Activated T-cell treated with anti-CD3 and anti-CD28 coated beads, Interleukin-2, amount 50 U/mL, for 72 hours (primary cell): ENCODE data around the gene PXYLP1. TPM values are rescaled to one million over a fixed set of nuclear protein-coding genes. Genes with fewer than 3 reads are reported as not detected.

ENCODE experiments used
- ATAC-seq, 2 donors: fragments of 150-1000 bp; cut with Tn5 transposase; replicated peaks in 1 of 2; 2 replicates each; pipeline ENCODE4 v1.10.0; 2021; ENCODE audit warnings: moderate library complexity in 2 of 2, mild to moderate bottlenecking in 1 of 2
- DNase-seq, 2 donors: peaks; one replicate each; pipeline ENCODE4 v3.0.0; 2021 to 2022; ENCODE audit warnings: mixed read lengths in 1 of 2
- H3K27ac Mint-ChIP-seq: one replicate; pipeline ENCODE4 v1.8.0; 2022; ENCODE audit warnings: mild to moderate bottlenecking, moderate library complexity, mixed read lengths
- H3K27me3 Mint-ChIP-seq: one replicate; pipeline ENCODE4 v1.8.0; 2022; ENCODE audit warnings: low read depth, mixed read lengths
- H3K36me3 Mint-ChIP-seq, 2 donors: one replicate each; pipeline ENCODE4 v1.8.0; 2022; ENCODE audit warnings: mixed read lengths in 2 of 2, mild to moderate bottlenecking in 1 of 2; ENCODE audit not compliant: insufficient read depth in 2 of 2
- H3K4me1 Mint-ChIP-seq: one replicate; pipeline ENCODE4 v1.8.0; 2022; ENCODE audit warnings: low read depth, mixed read lengths
- H3K4me3 Mint-ChIP-seq, 2 donors: one replicate each; pipeline ENCODE4 v1.8.0; 2022; ENCODE audit warnings: mild to moderate bottlenecking in 2 of 2, mixed read lengths in 2 of 2, moderate library complexity in 2 of 2
- H3K9me3 Mint-ChIP-seq, 2 donors: one replicate each; pipeline ENCODE4 v1.8.0; 2022; ENCODE audit warnings: mixed read lengths in 2 of 2
- total RNA-seq, 2 donors: library from RNA; stranded (reverse); gene quantifications; one replicate each; pipeline ENCODE4 v1.2.3, GENCODE V29; 2022

The PXYLP1 gene
- total RNA-seq, 2 donors from 2014 or later = 13.2 to 14.3 TPM

DNA sequence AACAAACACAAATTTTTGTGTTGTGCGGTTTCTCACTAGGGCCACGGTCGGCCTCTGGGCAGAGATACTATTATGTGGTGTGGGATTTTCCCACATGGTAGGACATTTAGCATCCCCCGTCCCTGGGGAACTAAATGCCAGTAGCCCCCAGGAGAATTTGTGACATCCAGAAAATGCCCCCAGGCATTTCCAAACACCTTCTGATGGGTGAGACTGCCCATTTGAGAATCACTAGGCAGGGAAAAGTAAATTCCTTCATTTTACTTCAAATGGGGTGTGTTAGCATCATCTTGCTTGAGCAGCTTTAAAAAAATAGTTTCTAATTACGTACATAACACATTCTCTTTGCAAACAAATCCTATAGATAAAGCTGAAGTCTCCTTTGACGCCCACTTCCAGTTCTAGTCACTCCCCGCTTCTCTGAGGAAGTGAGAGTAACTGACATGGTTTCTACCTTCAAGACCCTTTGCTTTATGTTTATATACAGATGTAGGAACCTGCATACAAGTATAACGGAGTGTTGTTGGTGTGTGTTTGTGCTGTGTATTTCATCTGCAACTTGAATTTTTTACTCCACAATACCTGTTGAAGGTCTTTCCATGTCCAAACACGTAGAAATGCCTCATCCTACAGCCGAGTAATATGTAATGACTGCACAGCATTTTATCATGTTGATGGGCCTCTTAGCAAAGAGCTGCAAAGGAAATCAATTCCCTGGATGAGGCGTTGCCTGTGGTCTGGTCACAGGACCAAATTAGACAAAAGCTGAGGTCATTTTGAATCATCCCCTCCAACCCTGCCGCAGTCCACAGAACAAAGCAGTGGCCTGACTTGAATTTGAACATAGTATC, 105.3 kb downstream of the PXYLP1 start:
- no peak for DNase-seq
- Mint-ChIP-seq H3K4me3 (no peak overlapping the region), H3K36me3 (no peaks in the 10 kb centered on the region), H3K27me3 (no peaks in the 10 kb centered on the region), H3K9me3 (peaks cover 0 to 2% of the 10 kb centered on the region in 2 donors), H3K27ac (no peak overlapping the region), H3K4me1 (no peaks in the 10 kb centered on the region)
- no peak for ATAC-seq

DNA sequence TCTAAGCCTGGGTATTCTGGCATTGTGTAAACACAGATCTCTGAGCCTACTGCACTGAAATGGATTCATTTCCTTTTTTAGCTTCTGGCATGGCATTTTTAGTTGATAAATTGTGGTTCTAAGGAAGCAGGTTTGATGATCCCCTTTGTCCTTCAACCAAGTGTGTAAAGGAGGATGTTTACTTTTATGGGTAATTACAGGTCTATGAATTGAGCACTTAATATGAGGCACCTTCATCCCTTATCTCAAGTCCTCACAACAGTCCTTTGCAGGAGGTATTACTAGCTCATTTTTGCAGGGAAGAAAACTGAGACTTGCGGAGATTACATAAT, 105.9 kb downstream of the PXYLP1 start:
- Mint-ChIP-seq H3K27ac (no peak overlapping the region), H3K4me1 (no peaks in the 10 kb centered on the region), H3K9me3 (peaks cover 0 to 2% of the 10 kb centered on the region in 2 donors), H3K27me3 (no peaks in the 10 kb centered on the region), H3K4me3 (no peak overlapping the region), H3K36me3 (no peaks in the 10 kb centered on the region)
- ATAC-seq (no peak), DNase-seq (no peak)

DNA sequence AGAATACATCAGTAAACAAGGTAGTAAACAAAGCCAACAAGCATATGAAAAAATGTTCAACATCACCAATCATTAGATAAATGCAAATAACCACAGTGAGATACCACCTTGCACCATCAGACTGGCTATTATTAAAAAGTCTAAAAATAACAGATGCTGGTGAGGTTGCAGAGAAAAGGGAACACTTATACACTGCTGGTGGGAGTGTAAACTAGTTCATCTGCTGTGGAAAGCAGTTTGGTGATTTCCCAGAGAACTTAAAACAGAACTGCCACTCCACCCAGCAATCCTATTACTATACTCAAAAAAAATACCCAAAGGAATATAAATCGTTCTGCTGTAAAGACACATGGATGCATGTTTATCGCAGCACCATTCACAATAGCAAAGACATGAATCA, 106.4 kb downstream of the PXYLP1 start:
- H3K27ac Mint-ChIP-seq = no peak overlapping the region
- no peak for DNase-seq
- H3K36me3 Mint-ChIP-seq = no peaks in the 10 kb centered on the region
- H3K9me3 Mint-ChIP-seq = peaks cover 0 to 2% of the 10 kb centered on the region in 2 donors
- peaks cover 4% of the 10 kb centered on the region for H3K27me3 Mint-ChIP-seq
- no peak for ATAC-seq
- no peak overlapping the region for H3K4me3 Mint-ChIP-seq
- H3K4me1 Mint-ChIP-seq = no peaks in the 10 kb centered on the region

DNA sequence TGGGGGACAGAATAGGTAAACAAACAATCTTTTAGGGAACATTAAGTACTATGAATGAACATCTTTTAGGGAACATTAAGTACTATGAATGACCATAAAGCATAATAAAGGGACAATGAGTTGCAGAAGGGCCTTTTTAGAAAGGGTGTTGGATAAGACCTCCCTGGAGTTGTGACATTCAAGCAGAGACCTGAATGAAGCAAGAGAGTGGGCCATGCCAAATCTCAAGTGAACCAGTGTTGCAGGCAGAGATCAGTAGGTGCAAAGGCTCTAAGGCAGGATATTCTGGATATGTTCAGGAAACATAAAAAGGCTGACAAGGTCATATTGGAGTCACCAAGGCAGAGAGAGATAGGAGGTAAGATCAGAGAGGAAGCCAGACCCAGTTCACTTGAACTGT, 107.3 kb downstream of the PXYLP1 start:
- DNase-seq = no peak
- Mint-ChIP-seq H3K4me1 (no peaks in the 10 kb centered on the region), H3K27ac (no peak overlapping the region), H3K27me3 (peaks cover 4% of the 10 kb centered on the region), H3K36me3 (no peaks in the 10 kb centered on the region), H3K9me3 (peaks cover 0 to 2% of the 10 kb centered on the region in 2 donors), H3K4me3 (no peak overlapping the region)
- no peak for ATAC-seq

DNA sequence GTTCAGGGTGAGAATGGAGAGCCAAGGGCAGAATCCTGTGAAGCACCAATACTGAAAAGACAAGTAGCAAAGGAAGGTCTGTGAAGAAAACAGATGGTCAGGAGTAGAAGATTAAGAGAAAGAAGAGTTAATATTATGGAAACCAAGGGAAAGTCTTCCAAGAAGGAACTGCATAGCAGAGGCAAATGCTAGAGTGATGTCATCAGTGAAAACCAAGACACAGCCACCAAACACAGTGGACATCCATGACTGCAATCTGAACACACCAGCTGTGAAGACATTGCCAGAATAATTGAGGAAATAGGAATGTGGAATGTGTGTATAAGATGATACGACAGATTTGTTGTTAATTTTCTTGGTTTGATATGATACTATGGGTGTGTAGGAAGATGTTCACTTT, 109.9 kb downstream of the PXYLP1 start:
- Mint-ChIP-seq H3K27me3 (peaks cover 4% of the 10 kb centered on the region), H3K36me3 (no peaks in the 10 kb centered on the region), H3K9me3 (peaks cover 0 to 2% of the 10 kb centered on the region in 2 donors), H3K27ac (no peak overlapping the region), H3K4me3 (no peak overlapping the region), H3K4me1 (no peaks in the 10 kb centered on the region)
- ATAC-seq = no peak
- no peak for DNase-seq

DNA sequence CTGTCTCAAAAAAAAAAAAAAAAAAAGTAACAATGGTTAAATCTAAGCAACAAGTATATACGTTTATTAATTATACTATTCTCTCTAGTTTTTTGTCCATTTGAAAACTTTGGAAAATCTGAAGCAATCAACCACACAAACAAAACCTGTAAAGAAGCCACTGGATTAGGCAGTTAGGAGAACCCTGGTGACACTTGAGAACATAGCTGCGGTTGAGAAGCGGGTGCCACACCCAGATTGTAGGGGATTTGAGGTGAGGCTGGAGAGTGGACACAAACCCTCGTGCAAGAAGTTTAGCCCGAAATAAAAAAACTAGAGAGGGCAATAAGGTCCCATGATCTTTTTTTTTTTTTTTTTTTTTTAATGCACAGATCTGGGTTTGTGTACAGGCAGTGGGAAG, 110.8 kb downstream of the PXYLP1 start:
- H3K36me3 Mint-ChIP-seq = no peaks in the 10 kb centered on the region

DNA sequence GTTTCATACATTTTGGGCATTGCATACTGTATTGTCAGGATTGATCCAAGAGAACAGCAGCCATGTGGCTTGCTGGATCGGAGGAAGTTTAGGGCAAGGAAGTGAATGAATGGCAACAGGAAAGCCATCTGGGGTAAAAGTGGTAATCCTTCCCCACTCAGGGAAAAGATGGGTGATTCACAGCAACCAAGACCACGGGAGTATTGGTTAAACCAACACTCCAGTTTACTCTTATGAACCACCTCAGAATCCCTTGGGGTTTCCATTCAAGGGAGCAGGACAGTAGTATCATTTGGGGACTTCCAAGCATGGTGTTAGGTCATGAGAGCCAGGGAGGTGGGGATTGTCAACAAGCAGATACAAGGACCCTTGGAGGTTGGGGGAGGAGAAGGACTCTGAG, 111.5 kb downstream of the PXYLP1 start:
- Mint-ChIP-seq H3K4me3 (no peak overlapping the region), H3K36me3 (no peaks in the 10 kb centered on the region), H3K4me1 (no peaks in the 10 kb centered on the region), H3K27me3 (peaks cover 4% of the 10 kb centered on the region), H3K27ac (no peak overlapping the region), H3K9me3 (peaks cover 0 to 2% of the 10 kb centered on the region in 2 donors)
- no peak for ATAC-seq
- DNase-seq = no peak

More for the DNA sequence above, 110.8 kb downstream of the PXYLP1 start:
- peaks cover 0 to 2% of the 10 kb centered on the region in 2 donors for H3K9me3 Mint-ChIP-seq
- H3K4me3 Mint-ChIP-seq = no peak overlapping the region
- no peak overlapping the region for H3K27ac Mint-ChIP-seq
- DNase-seq (no peak), ATAC-seq (no peak)
- peaks cover 4% of the 10 kb centered on the region for H3K27me3 Mint-ChIP-seq
- no peaks in the 10 kb centered on the region for H3K4me1 Mint-ChIP-seq

DNA sequence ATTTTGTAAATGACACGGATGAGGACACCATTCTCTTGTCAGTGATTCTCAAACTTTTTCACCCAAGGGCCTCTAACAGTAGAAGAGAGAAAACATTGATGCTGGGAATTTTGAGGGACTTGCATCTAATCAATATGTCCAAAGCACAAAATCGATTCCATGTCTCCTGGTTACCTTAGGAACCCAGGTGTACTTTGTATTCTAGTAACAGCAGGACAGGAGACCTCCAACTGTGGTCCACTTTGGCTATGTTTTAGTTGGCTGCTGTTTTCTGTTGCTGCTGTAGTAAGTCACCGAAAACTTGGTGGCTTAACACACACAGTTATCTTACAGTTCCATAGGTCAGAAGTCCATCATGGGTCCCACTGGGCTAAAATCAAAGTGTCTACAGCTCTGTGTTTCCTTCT, 112.2 kb downstream of the PXYLP1 start:
- ATAC-seq = no peak
- Mint-ChIP-seq H3K4me3 (no peak overlapping the region), H3K9me3 (peaks cover 0 to 3% of the 10 kb centered on the region in 2 donors)

More for the DNA sequence above, 112.2 kb downstream of the PXYLP1 start:
- no peak for DNase-seq
- Mint-ChIP-seq H3K4me1 (no peaks in the 10 kb centered on the region), H3K27ac (no peak overlapping the region), H3K36me3 (no peaks in the 10 kb centered on the region), H3K27me3 (peaks cover 4% of the 10 kb centered on the region)

Other genes with a start within 250 kb of the PXYLP1 start
- not detected for gene SPSB4, start 180.5 kb upstream of the PXYLP1 start, total RNA-seq
- 10 to 100 TPM; 50.7 to 82.9 TPM for gene ZBTB38, start 136.7 kb downstream of the PXYLP1 start, total RNA-seq